Measurements from ENCODE around the gene OSTN. TPM values are rescaled to one million over a fixed set of nuclear protein-coding genes. Genes with fewer than 3 reads are reported as not detected.

The OSTN gene
- total and polyA plus RNA-seq, 8 donors = 0.70 TPM; not detected in 7

DNA sequence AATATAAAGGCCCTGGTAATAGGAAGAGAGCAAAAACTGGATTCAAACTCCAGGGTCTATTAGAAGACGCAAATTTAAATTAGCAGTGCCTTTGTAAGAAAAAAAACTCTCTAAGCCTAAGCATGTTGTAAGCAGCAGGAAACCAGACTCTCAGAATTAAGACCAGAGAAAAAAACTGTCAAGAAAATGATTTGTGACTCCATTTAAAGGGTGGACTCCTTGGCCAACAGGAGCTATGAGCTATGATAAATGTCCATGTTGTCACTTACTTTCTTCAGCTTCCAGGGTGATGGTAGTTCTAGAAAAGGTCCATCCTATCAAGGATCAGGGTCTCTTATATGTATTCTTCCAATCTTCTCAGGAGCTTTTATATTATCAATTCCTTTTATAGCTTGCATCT lies 95.2 kb downstream of the OSTN start:
- H3K27me3 ChIP-seq = no peaks in the 10 kb centered on the region
- ATAC-seq (no peak), FAIRE-seq (no peak), DNase-seq (no peak)
- TF ChIP-seq, protein P1, sequence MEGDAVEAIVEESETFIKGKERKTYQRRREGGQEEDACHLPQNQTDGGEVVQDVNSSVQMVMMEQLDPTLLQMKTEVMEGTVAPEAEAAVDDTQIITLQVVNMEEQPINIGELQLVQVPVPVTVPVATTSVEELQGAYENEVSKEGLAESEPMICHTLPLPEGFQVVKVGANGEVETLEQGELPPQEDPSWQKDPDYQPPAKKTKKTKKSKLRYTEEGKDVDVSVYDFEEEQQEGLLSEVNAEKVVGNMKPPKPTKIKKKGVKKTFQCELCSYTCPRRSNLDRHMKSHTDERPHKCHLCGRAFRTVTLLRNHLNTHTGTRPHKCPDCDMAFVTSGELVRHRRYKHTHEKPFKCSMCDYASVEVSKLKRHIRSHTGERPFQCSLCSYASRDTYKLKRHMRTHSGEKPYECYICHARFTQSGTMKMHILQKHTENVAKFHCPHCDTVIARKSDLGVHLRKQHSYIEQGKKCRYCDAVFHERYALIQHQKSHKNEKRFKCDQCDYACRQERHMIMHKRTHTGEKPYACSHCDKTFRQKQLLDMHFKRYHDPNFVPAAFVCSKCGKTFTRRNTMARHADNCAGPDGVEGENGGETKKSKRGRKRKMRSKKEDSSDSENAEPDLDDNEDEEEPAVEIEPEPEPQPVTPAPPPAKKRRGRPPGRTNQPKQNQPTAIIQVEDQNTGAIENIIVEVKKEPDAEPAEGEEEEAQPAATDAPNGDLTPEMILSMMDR (IDR thresholded peaks at IDR 0.05) = no peak
- H3K4me3 ChIP-seq = no peak overlapping the region
- WGBS, 2 donors = 86% methylated on average over 1 of the region's 1 CpG
- H3K27ac ChIP-seq = no peak overlapping the region
- intact Hi-C loops (cut with DNase I) = no loop called here
- no peaks in the 10 kb centered on the region for H3K4me1 ChIP-seq
- H3K36me3 ChIP-seq = no peaks in the 10 kb centered on the region
- H3K9me3 ChIP-seq = no peaks in the 10 kb centered on the region

DNA sequence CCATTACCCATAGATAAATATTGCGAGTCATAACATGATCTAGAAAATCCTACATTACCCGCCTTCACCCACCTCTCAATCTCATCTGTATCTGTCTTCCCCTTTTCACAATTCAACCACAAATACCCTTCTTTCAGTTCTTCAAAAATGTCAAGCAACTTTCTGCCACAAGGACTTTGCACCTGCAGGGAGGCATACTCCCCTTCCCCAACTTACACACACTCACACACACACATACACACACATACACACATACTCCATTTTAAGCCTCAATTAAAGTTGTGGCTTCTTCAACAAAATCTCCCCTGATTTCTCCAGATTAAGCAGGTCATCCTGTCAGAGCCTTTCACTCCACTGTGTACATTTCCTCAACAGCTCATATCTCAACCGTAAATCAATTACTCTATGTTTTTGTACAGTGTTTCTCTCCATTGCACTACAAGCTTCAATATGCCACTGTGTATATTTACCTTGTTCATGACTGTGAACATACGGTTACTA lies 97.0 kb downstream of the OSTN start:
- FAIRE-seq = no peak

GRCh38 chr3:191298846-191299245 lies 99.8 kb downstream of the OSTN start:
- H3K36me3 ChIP-seq = no peaks in the 10 kb centered on the region
- TF ChIP-seq, protein P1 (IDR thresholded peaks at IDR 0.05) = no peak
- no peaks in the 10 kb centered on the region for H3K27me3 ChIP-seq
- ATAC-seq (no peak), DNase-seq (no peak), FAIRE-seq (no peak)
- no peaks in the 10 kb centered on the region for H3K9me3 ChIP-seq
- no peak overlapping the region for H3K4me3 ChIP-seq
- no peaks in the 10 kb centered on the region for H3K4me1 ChIP-seq
- no peak overlapping the region for H3K27ac ChIP-seq
- intact Hi-C loops (cut with DNase I) = no loop called here

More for the DNA sequence above, 97.0 kb downstream of the OSTN start:
- Histone ChIP-seq H3K27ac (no peak overlapping the region), H3K27me3 (no peaks in the 10 kb centered on the region), H3K9me3 (no peaks in the 10 kb centered on the region), H3K4me3 (no peak overlapping the region), H3K36me3 (no peaks in the 10 kb centered on the region), H3K4me1 (no peaks in the 10 kb centered on the region)
- 44 to 56% methylated on average over 4 of the region's 4 CpGs for WGBS, 2 donors
- intact Hi-C loops (cut with DNase I) = no loop called here
- TF ChIP-seq, protein P1 (IDR thresholded peaks at IDR 0.05) = no peak
- ATAC-seq (no peak), DNase-seq (no peak)

DNA sequence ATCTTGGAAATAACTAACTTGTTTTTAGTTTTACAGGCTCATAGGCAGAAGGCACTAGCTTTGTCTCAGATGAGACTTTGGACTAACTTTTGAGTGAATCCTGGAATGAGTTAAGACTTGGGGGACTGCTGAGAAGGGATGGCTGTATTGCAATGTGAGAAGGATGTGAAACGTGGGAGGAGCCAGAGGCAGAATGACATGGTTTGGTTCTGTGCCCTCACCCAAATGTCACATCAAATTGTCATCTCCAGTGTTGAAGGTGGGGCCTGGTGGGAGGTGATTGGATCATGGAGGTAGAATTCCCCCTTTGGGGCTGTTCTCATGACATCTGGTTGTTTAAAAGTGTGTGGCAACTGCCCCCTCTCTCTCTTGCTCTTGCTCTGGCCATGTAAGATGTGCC lies 101.4 kb downstream of the OSTN start:
- Histone ChIP-seq H3K4me3 (no peak overlapping the region), H3K4me1 (no peaks in the 10 kb centered on the region), H3K36me3 (no peaks in the 10 kb centered on the region), H3K27ac (no peak overlapping the region), H3K27me3 (no peaks in the 10 kb centered on the region), H3K9me3 (no peaks in the 10 kb centered on the region)
- intact Hi-C loops (cut with DNase I) = no loop called here
- FAIRE-seq (no peak), ATAC-seq (no peak), DNase-seq (no peak)
- TF ChIP-seq, protein P1 (IDR thresholded peaks at IDR 0.05) = no peak
- WGBS, 2 donors = 38 to 50% methylated on average over 1 of the region's 1 CpG

GRCh38 chr3:191301017-191301416 lies 102.0 kb downstream of the OSTN start:
- FAIRE-seq (no peak), ATAC-seq (no peak), DNase-seq (no peak)
- H3K36me3 ChIP-seq = no peaks in the 10 kb centered on the region
- H3K9me3 ChIP-seq = no peaks in the 10 kb centered on the region
- TF ChIP-seq, protein P1 (IDR thresholded peaks at IDR 0.05) = no peak
- no peaks in the 10 kb centered on the region for H3K4me1 ChIP-seq
- H3K4me3 ChIP-seq = no peak overlapping the region
- intact Hi-C loops (cut with DNase I) = no loop called here
- no peaks in the 10 kb centered on the region for H3K27me3 ChIP-seq
- 79 to 84% methylated on average over 1 of the region's 1 CpG for whole genome bisulfite sequencing, 2 donors
- H3K27ac ChIP-seq = no peak overlapping the region
